GM21447 (cell line): ENCODE results near the gene GVQW3.

Experiments
- ATAC-seq: cut with Tn5 transposase; IDR thresholded peaks from one replicate; pipeline ENCODE4 v1.9.1; 2021; ENCODE audit not compliant: unreplicated experiment

Gene GVQW3

DNA sequence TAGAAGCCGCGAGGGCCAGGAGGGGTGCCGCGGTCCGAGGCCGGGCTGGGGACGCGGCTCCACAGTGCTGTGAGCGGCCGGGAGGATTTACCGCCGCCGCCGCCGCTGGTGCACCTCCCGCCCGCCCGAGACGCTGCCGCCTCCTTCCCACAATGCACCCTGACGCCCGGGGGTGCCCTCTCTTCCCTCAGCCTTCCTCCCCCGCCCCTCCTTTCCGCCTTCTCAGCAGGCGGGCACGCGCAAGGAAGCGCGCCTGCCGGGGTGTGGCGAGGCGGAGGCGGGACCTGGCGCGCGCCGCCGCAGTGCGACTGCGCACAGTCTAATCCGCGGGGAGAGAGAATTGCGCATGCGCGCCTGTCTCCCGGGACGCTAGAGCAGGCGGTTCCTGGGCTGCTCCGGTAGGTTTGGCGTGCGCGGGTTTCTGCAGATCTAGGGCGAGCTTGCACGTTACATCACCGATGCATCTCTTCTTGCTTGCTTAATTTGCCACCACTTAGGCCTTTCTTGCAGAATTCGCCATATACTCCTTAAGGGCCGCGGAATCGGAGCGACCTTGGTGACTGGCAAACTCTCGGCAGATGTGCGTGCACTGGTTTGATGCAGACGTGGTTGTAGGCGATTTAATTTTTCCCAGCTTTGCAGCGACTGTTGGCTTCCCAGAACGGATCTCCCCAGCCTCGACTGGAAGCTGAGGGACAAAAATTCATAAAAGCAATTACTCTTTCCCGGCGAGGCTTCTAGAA, at the start of gene GVQW3, which contains the start of gene THAP12:
Gene GVQW3, plus strand, starts transcription at position 347 of the 743 bp plus-strand sequence. CDS start 506 bp downstream, outside the sequence.
Gene THAP12, minus strand, starts transcription at position 156 of the 743 bp plus-strand sequence. CDS start 296 bp downstream, outside the sequence.
- peak; percentile 71 for ATAC-seq

DNA sequence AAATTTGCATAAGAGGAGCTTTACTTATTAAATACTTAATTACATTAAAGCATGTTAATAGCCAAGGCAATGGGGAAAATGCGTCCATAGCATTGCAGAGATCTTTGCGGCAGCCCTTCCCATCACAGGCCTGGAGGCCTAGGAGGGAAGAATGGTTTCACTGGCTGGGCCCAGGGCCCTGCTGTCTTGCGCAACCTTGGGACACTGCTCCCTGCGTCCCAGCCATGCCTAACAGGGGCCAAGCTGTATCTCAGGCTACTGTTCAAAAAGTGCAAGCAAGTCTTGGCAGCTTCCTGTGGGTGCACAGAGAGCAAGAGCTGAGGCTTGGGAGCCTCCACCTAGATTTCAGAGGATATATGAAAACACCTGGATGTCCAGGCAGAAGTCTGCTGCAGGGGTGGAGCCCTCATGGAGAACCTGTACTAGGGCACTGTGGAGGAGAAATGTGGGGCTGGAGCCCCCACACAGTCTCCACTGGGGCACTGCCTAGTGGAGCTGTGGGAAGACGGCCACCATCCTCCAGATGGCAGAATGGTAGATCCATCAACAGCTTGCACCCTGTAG, 46.2 kb upstream of the GVQW3 start:
- no peak for ATAC-seq

GRCh38 chr11:76335842-76336241, 45.3 kb upstream of the GVQW3 start:
- ATAC-seq = no peak

- no peak for ATAC-seq
Measured at GRCh38 chr11:76336597-76336996, 44.5 kb upstream of the GVQW3 start.

- ATAC-seq = no peak
Measured at GRCh38 chr11:76337469-76337868, 43.7 kb upstream of the GVQW3 start.

DNA sequence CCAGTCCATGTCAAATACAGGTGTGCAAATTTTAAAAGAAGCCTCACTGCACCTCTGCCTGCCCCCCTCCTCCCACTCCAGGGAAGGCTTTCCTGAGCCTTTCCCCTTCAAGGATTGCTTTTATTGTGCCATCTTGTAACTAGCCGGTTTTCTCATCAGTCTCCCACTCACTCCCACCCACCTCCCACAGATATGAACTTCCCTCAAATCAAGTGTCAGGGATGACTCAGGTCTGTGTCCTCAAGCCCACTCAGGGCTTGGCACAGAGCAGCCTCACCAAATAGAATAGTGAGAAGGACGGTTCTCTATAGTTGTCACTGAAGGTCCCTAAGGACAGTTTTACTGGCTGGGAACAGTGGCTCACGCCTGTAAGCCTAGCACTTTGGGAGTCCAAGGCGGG, 43.2 kb upstream of the GVQW3 start:
- no peak for ATAC-seq

DNA sequence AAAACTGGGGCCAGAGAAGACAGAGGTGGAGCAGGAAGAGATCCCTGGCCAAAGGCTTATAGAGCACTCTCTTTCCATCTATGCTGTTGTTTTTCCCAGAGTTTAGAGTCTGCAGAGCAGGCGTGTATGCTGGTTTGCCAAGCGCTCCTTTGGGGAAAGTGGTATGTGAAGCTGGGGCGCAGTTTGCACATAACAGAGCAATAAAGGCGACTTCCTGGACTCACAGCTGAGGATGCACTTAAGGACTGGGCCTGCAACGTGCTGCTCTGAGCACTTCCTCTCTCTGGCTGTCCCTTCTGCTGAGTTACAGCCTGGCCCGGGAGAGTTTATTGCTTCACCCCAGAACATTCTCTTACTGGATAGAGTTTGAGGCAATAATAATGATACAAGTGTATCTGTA, 41.9 kb upstream of the GVQW3 start:
- no peak for ATAC-seq

- ATAC-seq = no peak
Measured at GRCh38 chr11:76347466-76347865, 33.7 kb upstream of the GVQW3 start.

GRCh38 chr11:76348348-76348747, 32.8 kb upstream of the GVQW3 start:
- no peak for ATAC-seq

DNA sequence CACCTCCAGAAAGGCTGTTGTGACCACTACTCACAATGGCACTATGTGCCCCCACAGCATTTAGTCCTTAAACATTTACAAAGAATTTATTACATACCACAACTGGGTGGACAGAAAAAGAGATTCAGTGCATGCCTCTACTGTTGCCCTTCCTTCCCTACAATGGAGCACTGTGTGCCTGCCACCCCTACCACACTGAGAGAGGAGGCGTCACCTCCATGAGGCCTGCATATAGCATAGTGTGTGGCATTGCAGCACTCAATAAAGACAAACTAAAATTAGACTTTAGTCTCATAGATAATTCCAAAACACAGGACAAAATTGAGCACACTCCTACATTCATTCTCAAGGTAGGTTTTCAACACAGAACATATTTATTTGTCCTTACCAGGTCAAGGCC, 26.0 kb upstream of the GVQW3 start:
- no peak for ATAC-seq

DNA sequence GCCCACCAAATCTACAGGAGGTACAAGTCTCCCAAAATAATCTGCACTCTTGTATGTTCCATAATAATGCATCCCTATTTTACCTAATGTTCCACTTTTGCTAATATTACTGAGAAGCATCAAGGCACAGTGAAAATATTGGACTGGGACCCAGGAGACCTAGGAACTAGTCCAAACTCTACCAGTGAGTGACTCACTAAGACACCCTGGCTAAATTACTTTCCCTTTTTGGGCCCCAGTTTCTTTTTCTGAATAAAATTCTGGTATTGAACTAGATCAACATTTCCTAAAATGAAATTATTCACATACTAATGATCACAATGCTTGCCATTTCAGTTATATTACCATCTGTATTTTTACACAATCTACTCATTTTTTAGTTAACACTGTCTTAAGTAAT, 19.7 kb upstream of the GVQW3 start:
- ATAC-seq = no peak

GRCh38 chr11:76361776-76362175, 19.3 kb upstream of the GVQW3 start:
- no peak for ATAC-seq

DNA sequence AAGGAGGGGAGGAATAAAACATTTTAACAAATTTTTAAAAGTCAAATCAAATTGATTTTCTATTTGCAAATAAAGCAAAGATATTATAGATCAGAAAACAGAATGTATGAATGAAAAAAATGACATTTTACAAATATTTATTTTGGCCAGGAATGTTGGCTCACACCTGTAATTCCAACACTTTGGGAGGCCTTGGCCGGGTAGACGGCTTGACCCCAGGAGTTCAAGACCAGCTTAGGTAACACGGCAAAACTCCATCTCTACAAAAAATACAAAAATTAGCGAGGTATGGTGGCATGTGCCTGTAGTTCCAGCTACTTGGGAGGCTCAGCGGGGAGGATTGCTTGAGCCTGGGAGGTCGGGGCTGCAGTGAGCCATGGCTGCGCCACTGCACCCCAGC, 18.4 kb upstream of the GVQW3 start:
- ATAC-seq = no peak

- no peak for ATAC-seq
Measured at GRCh38 chr11:76365038-76365679, 16.0 kb upstream of the GVQW3 start.

- no peak for ATAC-seq
Measured at GRCh38 chr11:76368490-76368889, 12.6 kb upstream of the GVQW3 start.

- ATAC-seq = no peak
Measured at GRCh38 chr11:76369406-76369805, 11.7 kb upstream of the GVQW3 start.

DNA sequence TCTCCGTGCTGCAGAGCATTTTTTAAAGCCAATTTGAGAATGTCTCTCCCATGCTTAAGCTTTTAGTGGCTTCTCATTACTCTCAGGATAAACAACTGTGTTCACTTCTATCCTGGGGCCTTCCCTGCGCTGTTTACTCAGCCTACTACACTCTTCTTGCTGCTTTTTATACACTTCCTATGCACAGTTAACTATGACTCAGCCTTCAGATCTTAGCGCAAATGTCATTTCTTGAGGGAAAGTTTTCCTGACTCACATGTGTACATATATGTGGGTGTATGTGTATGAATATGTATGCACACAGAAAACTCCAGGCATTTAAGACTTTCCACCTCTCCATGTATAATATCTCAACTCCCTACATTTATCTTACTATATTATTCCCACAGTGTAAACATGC, 10.0 kb upstream of the GVQW3 start:
- ATAC-seq = peak; percentile 61

DNA sequence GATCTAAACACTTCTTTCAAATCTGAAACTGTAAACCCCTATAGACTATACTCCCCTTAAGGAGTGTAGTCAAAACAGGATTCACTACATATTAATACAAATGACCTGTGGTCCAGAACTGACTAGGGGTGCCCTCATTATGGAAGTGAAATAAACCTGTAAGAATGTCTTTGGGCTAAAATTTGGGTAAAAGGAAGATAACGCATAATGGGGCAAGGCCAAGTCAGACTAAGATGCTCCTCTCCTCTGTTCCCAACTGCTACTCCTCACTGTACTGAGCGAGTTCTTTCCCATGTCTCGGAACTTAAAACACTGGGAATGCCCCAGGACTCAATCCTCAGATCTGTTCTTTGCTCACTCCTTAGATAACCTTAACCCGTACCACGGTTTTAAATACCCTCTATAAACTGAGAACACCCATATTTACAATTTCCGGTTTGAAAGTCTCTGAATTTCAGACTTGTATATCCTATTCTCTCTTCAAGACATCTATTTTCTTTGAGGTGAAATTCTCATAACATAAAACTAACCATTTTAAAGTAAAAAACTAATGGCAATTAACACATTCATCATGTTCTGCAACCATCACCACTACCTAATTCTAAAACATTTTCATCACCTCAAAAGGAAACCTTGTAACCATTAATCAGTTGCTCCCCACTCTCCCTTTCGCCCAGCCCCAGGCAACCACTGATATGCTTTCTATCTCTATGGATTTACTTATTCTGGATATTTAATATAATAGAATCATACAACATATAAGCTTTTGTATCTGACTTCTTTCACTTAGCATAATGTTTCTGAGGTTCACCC, 4.2 kb upstream of the GVQW3 start:
- ATAC-seq = no peak

GRCh38 chr11:76379807-76380158, 1.3 kb upstream of the GVQW3 start:
- ATAC-seq = no peak

GRCh38 chr11:76380159-76380976, 755 bp upstream of the GVQW3 start:
- ATAC-seq = peak; percentile 27

- no peak for ATAC-seq
Measured at GRCh38 chr11:76382209-76382608, 1.1 kb downstream of the GVQW3 start.
